PC-9 (cell line): ENCODE results near the gene DYNLRB2. TPM values are rescaled to one million over a fixed set of nuclear protein-coding genes. Genes with fewer than 3 reads are reported as not detected.

Source experiments
- BruUV-seq: library from RNA; stranded (reverse); fragments of 400-500 nt; replicated peaks from 2 replicates; lab custom pipeline; 2021; lab: Mats Ljungman, UMichigan
- CTCF ChIA-PET: fragments of 300-600 bp; sonication (Branson Sonifier 250); formaldehyde crosslinking; loops from one replicate; lab custom pipeline; 2022; ENCODE audit warnings: antibody characterized with exemption; lab: Charles Lee
- POLR2A ChIA-PET: fragments of 300-600 bp; sonication (Branson Sonifier 250); formaldehyde crosslinking; loops from one replicate; lab custom pipeline; 2022; ENCODE audit warnings: antibody characterized with exemption; ENCODE audit not compliant: unreplicated experiment; lab: Charles Lee
- DNase-seq, 2 experiments: peaks; one replicate each; pipeline versions ENCODE4 v3.0.0 to v3.0.0-alpha.2; 2015 to 2022; ENCODE audit warnings: mixed read lengths in 1 of 2
- H2AFZ ChIP-seq: fragments of 200-600 bp; sonication (generic); 2 replicates; pipeline ENCODE4 v1.8.1; 2017; ENCODE audit warnings: antibody characterized with exemption
- H3F3A ChIP-seq: fragments of 200-600 bp; sonication (generic); 2 replicates; pipeline ENCODE4 v1.8.1; 2017; ENCODE audit warnings: antibody characterized with exemption, mild to moderate bottlenecking, low read depth; ENCODE audit not compliant: insufficient read depth
- H3K27ac ChIP-seq: fragments of 200-600 bp; sonication (generic); 2 replicates; pipeline ENCODE4 v1.6.1; 2016; ENCODE audit warnings: mixed run types
- H3K27me3 ChIP-seq: fragments of 200-600 bp; sonication (generic); 2 replicates; pipeline ENCODE4 v1.6.1; 2016; ENCODE audit warnings: low read depth, mixed run types; ENCODE audit not compliant: insufficient read depth
- H3K36me3 ChIP-seq: fragments of 200-600 bp; sonication (generic); 2 replicates; pipeline ENCODE4 v1.6.1; 2016; ENCODE audit warnings: low read depth, mixed run types
- H3K4me1 ChIP-seq: fragments of 200-600 bp; sonication (generic); replicated peaks from 2 replicates; pipeline ENCODE4 v1.6.1; 2016; ENCODE audit warnings: mixed run types; ENCODE audit not compliant: insufficient read depth
- H3K4me2 ChIP-seq: fragments of 200-600 bp; sonication (generic); 2 replicates; pipeline ENCODE4 v1.6.1; 2017; ENCODE audit warnings: mixed run types
- H3K4me3 ChIP-seq: fragments of 200-600 bp; sonication (generic); 2 replicates; pipeline ENCODE4 v1.6.1; 2016; ENCODE audit warnings: mixed run types
- H3K79me2 ChIP-seq: fragments of 200-600 bp; sonication (generic); 2 replicates; pipeline ENCODE4 v1.6.1; 2017; ENCODE audit warnings: low read depth, mixed run types
- H3K9me2 ChIP-seq: fragments of 200-600 bp; sonication (generic); 2 replicates; pipeline ENCODE4 v1.8.1; 2017; ENCODE audit warnings: mild to moderate bottlenecking; ENCODE audit not compliant: insufficient read depth
- H3K9me3 ChIP-seq: fragments of 200-600 bp; sonication (generic); 2 replicates; pipeline ENCODE4 v1.8.1; 2016; ENCODE audit warnings: low read depth; ENCODE audit not compliant: insufficient read depth
- H4K20me1 ChIP-seq: fragments of 200-600 bp; sonication (generic); 2 replicates; pipeline ENCODE4 v1.8.1; 2017; ENCODE audit not compliant: insufficient read depth
- CTCF ChIP-seq: fragments of 200-600 bp; sonication (generic); conservative IDR thresholded peaks from 2 replicates; pipeline ENCODE4 v1.6.1; 2017; ENCODE audit warnings: mixed run types, antibody characterized with exemption, mild to moderate bottlenecking, moderate library complexity
- EZH2 ChIP-seq: fragments of 200-600 bp; sonication (generic); IDR thresholded peaks from 2 replicates; pipeline ENCODE4 v1.8.0; 2017; ENCODE audit warnings: antibody characterized with exemption, low read depth
- intact Hi-C: fragments of 100-400 bp; cut with micrococcal nuclease; formaldehyde crosslinking; loops from one replicate; pipeline ENCODE4 v1.10.0; 2022; ENCODE audit not compliant: unreplicated experiment
- total RNA-seq: library from RNA; stranded (reverse); gene quantifications from 2 replicates; pipeline ENCODE4 v1.2.3, GENCODE V29; 2021

The DYNLRB2 gene
- total RNA-seq, 1 experiment from 2014 or later, result not detected

- CTCF ChIA-PET, result no interaction called here
- POLR2A ChIA-PET, result interaction anchor here (0.7 kb wide), 1 partner anchor 14 kb away, joined by 4 read pairs; no protein-coding TSS in a partner anchor
- BruUV-seq, result no TSS peak
These were observed 45.7 kb downstream of the DYNLRB2 start for GRCh38 chr16:80586476-80586875.

GRCh38 chr16:80587071-80587470 lies 46.3 kb downstream of the DYNLRB2 start:
- Histone ChIP-seq H3K4me3 (no peak overlapping the region), H3F3A (no peaks in the 10 kb centered on the region), H3K27me3 (no peaks in the 10 kb centered on the region), H3K4me2 (no peak overlapping the region), H3K36me3 (no peaks in the 10 kb centered on the region), H3K79me2 (no peaks in the 10 kb centered on the region), H2AFZ (no peak overlapping the region), H3K4me1 (no peaks in the 10 kb centered on the region), H3K9me3 (no peaks in the 10 kb centered on the region), H4K20me1 (no peaks in the 10 kb centered on the region), H3K9me2 (no peaks in the 10 kb centered on the region), H3K27ac (no peak overlapping the region)
- TF ChIP-seq CTCF (no peak), EZH2 (no peak)
- POLR2A ChIA-PET, result interaction anchor here (0.7 kb wide), 1 partner anchor 14 kb away, joined by 4 read pairs; no protein-coding TSS in a partner anchor
- intact Hi-C loops, result no loop called here
- no peak for DNase-seq
- CTCF ChIA-PET, result no interaction called here
- BruUV-seq, result no TSS peak

More at GRCh38 chr16:80586476-80586875, 45.7 kb downstream of the DYNLRB2 start:
- H3F3A ChIP-seq, result no peaks in the 10 kb centered on the region
- no peaks in the 10 kb centered on the region for H3K9me2 ChIP-seq
- no peak overlapping the region for H3K27ac ChIP-seq
- H3K9me3 ChIP-seq, result no peaks in the 10 kb centered on the region
- TF ChIP-seq CTCF (no peak), EZH2 (no peak)
- intact Hi-C loops, result no loop called here
- no peak overlapping the region for H2AFZ ChIP-seq
- H3K36me3 ChIP-seq, result no peaks in the 10 kb centered on the region
- H3K4me3 ChIP-seq, result no peak overlapping the region
- no peak overlapping the region for H3K4me2 ChIP-seq
- DNase-seq, result no peak
- no peaks in the 10 kb centered on the region for H3K4me1 ChIP-seq
- no peaks in the 10 kb centered on the region for H4K20me1 ChIP-seq
- H3K79me2 ChIP-seq, result no peaks in the 10 kb centered on the region
- H3K27me3 ChIP-seq, result no peaks in the 10 kb centered on the region

GRCh38 chr16:80591071-80591915 lies 50.5 kb downstream of the DYNLRB2 start:
- Histone ChIP-seq H3K27ac (no peak overlapping the region), H3K36me3 (no peaks in the 10 kb centered on the region), H3K9me3 (no peaks in the 10 kb centered on the region), H3K4me2 (no peak overlapping the region), H3K27me3 (no peaks in the 10 kb centered on the region), H2AFZ (no peak overlapping the region), H3K9me2 (no peaks in the 10 kb centered on the region), H3K4me3 (no peak overlapping the region), H3K79me2 (no peaks in the 10 kb centered on the region), H4K20me1 (no peaks in the 10 kb centered on the region), H3K4me1 (no peaks in the 10 kb centered on the region), H3F3A (no peaks in the 10 kb centered on the region)
- TF ChIP-seq EZH2, result no peak
- no peak for TF ChIP-seq CTCF
- no TSS peak for BruUV-seq
- CTCF ChIA-PET, result no interaction called here
- intact Hi-C loops, result no loop called here
- POLR2A ChIA-PET, result no interaction called here
- no peak for DNase-seq
